Loucy (cell line): ENCODE measurements around the gene GPR137B.

Experiments
- EZH2phosphoT487 ChIP-seq: fragments of 200-600 bp; IDR thresholded peaks from 2 replicates; pipeline ENCODE4 v1.6.1; 2018; ENCODE audit warnings: antibody characterized with exemption, mild to moderate bottlenecking, moderate library complexity, borderline replicate concordance
- TF ChIP-seq, protein P1 (sequence below): fragments of 200-600 bp; sonication (generic); conservative IDR thresholded peaks from 2 replicates; pipeline ENCODE4 v1.5.1; 2014; ENCODE audit warnings: mild to moderate bottlenecking, antibody characterized with exemption, low read length

DNA sequence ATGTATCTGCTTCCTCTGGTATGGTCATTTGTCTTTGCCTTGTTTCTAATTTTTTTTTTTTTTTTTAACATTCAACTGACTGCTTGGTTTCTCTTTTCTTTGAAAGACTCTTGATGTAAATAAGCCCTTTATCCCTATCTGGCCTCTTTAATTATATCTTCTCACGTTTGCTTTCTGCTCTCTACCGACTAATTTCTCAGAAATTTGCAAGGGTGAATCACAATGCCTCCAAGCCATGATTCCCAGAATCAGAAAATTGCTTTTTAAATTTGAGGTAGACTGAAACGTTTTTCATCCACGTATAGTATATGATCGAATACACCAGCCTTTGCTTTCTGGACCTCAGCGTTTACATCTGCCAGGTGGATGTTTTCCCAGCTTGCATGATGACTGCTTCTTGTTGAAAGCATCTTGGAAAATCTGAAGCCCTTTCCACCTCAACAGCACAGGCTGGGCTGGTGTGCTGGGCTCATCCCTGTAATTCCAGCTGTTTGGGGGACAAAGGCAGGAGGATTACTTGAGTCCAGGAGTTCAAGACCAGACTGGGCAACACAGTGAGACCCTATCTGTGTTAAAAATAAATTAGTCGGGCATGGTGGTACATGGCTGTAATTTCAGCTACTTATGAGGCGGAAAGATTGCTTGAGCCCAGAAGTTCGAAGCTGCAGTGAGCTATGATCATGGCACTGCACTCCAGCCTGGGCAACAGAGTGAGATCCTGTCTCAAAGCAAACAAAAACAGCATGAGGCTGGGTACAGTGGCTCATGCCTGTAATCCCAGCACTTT, 35.0 kb upstream of the GPR137B start:
- TF ChIP-seq, protein P1, sequence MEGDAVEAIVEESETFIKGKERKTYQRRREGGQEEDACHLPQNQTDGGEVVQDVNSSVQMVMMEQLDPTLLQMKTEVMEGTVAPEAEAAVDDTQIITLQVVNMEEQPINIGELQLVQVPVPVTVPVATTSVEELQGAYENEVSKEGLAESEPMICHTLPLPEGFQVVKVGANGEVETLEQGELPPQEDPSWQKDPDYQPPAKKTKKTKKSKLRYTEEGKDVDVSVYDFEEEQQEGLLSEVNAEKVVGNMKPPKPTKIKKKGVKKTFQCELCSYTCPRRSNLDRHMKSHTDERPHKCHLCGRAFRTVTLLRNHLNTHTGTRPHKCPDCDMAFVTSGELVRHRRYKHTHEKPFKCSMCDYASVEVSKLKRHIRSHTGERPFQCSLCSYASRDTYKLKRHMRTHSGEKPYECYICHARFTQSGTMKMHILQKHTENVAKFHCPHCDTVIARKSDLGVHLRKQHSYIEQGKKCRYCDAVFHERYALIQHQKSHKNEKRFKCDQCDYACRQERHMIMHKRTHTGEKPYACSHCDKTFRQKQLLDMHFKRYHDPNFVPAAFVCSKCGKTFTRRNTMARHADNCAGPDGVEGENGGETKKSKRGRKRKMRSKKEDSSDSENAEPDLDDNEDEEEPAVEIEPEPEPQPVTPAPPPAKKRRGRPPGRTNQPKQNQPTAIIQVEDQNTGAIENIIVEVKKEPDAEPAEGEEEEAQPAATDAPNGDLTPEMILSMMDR = no peak
- TF ChIP-seq EZH2phosphoT487 = no peak
